ENCODE data around the gene FRMD1.

The FRMD1 gene

GRCh38 chr6:168039849-168040248, 39.2 kb downstream of the FRMD1 start:
- DNase-seq: no peak

DNA sequence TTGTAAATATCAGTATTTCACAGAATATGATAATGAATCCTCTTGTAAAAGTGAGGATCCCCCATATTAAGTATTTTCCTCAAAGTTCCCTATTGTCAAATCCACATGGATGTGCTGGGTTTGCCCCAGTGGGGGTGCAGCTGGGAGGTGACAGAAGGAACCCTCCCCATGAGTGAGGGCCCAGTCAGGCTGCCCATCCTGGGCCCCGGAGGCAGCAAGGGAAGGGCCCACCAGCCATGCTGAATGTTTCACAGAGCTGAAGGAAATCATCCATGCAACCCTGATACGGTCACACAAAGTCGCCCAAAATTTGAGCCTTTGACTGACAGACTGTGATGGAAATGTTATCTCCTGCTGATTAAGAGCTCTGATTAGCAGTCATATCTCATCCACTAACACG, 39.7 kb downstream of the FRMD1 start:
- no peak for DNase-seq

DNA sequence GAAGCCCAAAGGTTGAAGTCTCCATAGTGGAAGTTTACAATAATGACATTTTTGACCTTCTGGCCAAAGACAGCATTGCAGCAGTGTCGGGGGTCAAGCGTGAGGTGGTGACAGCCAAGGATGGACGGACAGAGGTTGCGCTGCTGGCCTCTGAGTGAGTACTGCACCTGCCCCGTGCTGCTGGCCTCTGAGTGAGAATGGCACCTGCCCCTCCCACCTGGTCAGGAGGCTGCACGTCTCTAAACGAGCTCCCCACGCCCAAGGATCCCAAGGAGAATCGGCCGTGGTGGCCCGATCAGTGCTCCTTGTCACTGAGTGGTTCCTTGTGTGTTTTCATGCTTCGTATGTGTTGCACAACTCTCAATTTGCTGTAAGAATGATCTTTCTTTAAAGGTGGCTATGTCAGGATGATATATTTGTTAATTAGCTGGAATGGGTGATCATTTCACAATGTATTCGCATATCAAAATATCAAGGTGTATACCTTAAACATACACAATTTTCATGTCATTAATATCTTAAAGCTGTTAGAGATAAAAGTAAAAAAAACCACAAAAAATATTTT, 40.4 kb downstream of the FRMD1 start:
- DNase-seq: no peak

- no peak for DNase-seq
These were observed 41.2 kb downstream of the FRMD1 start for GRCh38 chr6:168037856-168038255.

GRCh38 chr6:168037242-168037641, 41.8 kb downstream of the FRMD1 start:
- no peak for DNase-seq

DNA sequence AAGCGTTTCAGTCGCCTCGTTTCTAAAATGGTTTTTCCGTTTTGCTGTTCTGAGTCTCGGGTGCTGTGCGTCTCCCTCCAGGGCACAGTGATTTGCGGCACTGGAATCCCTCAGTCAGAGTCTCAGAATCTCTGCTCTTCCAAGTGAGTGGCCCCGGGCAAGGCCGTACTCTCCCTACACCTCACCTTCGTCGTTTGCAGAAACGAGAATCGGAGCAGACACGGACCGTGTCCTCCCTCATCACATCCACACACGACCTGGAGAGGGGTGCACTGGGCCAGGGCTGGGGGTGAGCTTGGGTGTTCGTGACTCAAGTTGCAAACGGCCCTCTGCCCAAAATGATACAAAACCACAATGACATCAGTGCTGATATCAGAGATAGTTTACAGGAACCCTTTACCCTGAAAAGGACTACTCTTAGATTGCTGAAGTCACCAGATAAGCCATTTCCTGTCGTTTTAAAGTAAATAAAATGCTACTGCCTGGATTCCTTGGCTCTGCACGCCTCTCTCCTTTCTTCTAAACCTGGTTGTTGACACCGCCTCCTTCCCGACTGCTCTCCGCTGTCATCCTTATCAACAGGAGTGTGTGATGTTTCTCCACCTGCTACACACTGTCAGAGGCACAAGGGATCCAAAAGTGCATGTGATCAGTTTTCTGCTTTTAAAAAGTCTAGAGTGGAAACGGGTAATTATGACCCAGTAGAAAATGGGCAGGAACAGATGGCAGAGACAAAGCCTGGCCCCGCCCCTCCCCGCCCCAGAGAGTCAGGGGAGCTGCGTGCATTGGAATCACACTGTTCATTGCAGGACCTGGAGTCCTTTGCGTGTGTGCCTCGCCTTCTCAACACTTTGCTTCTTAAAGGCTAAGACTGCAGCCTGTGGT, 43.1 kb downstream of the FRMD1 start:
- DNase-seq: peak; percentile 66

DNA sequence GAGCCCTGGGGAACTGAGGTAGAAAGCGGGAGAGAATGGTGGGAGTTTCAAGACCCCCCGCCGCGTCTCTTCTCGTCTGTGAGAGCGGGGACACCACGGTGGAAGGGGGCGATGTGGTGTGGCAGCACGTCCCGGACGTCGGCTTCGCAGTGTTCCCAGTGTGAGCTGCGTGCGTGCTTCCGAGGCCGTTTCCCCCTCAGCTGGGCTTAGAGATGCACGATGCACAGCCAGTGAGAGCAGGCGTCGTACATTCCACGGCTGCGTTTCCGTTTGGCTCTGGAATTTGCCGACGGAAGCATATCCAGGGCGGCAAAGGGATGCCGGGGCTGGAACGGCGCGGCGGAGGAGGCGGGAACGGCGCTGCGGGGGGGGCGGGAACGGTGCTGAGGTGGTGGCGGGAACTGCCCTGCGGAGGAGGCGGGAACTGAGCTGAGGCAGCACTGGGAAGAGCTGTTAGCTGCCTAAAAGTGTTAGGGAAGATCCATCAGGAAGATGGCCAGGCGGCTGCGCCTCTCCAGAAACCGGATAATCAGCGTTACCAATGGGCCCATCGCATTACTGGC, 43.8 kb downstream of the FRMD1 start:
- peak; percentile 58 for DNase-seq

GRCh38 chr6:168034537-168034936, 44.5 kb downstream of the FRMD1 start:
- DNase-seq: no peak

GRCh38 chr6:168033791-168034190, 45.2 kb downstream of the FRMD1 start:
- no peak for DNase-seq

DNA sequence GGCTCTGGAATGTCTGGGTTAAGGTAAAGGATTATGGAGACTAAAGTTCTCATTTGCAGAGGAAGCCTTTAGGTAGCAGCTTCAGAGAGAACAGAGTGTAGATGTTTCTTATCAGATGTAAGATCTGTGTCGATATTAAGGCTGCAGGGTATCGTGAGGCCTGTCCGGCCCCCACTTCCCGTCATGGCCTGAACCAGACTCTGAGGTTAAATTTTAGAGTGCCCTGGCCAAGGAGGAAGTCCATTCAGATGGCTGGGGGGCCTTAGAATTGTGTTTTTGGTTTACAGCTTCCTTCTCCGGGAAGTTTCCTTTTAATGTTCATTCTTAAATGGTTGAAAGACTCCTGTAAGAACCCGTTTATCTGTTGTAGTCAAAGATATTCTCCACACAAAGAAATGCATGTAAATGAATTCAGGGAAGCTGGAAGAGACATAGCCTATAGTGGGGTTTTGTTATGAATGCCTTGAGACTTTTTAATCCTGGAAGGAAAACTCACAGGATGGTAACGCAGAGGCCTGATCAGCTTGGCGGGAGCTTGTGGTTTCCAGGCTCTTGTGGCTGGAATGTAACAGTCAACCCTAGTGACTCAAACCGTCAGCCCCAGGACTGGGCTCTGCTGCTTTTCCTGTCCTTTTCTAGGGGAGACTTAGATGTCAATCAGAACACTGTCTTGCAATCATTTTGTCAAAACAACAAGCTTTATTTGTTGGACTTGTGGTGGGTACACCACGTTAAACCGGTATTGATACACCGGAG, 46.8 kb downstream of the FRMD1 start:
- DNase-seq: no peak

DNA sequence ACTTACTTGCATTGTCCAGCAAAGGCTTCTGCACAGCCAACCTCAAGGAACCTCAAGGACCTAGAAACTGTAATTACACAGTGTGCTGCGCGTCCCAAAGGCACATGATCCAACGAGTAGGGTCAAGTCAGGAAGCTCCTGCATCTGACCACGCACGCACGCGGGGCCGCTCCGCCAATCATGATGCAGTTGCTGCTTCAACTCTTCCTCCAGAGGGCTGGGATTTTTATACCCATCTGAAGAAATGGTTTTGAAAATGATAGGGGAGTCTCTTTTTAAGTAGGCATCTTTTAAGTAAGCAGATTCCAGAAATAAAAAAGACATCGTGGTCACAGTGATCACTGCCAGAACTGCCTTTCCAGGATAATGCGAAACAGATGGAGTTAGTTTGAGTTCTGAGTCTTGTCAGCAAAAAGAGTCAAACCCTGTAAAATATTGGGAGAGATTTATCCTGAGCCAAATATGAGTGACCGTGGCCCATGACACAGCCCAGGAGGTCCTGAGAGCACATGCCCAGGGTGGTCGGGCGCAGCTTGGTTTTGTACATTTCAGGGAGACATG, 47.5 kb downstream of the FRMD1 start:
- DNase-seq: no peak

- no peak for DNase-seq
These were observed 48.1 kb downstream of the FRMD1 start for GRCh38 chr6:168030908-168031307.

GRCh38 chr6:168030218-168030746, 48.7 kb downstream of the FRMD1 start:
- no peak for DNase-seq

- no peak for DNase-seq
These were observed 49.4 kb downstream of the FRMD1 start for GRCh38 chr6:168029459-168030217.

GRCh38 chr6:168028181-168028580, 50.8 kb downstream of the FRMD1 start:
- DNase-seq: no peak

- DNase-seq: no peak
These were observed 51.5 kb downstream of the FRMD1 start for GRCh38 chr6:168027521-168027920.

DNA sequence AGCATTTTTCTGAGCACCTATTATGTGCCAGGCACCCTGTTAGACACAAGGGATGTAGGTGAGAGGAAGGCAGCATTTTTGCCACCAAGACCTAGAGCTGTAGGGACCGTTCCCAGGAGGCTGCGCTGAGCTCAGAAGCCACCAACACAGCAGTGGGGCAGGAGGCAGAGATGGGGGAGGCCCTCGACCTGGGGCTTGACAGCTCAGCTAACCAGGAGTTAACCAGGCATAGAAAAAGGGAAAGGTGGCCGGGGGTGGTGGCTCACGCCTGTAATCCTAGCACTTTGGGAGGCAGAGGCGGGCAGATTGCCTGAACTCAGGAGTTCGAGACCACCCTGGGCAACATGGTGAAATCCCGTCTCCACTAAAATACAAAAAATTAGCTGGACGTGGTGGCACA, 52.1 kb downstream of the FRMD1 start:
- no peak for DNase-seq

DNA sequence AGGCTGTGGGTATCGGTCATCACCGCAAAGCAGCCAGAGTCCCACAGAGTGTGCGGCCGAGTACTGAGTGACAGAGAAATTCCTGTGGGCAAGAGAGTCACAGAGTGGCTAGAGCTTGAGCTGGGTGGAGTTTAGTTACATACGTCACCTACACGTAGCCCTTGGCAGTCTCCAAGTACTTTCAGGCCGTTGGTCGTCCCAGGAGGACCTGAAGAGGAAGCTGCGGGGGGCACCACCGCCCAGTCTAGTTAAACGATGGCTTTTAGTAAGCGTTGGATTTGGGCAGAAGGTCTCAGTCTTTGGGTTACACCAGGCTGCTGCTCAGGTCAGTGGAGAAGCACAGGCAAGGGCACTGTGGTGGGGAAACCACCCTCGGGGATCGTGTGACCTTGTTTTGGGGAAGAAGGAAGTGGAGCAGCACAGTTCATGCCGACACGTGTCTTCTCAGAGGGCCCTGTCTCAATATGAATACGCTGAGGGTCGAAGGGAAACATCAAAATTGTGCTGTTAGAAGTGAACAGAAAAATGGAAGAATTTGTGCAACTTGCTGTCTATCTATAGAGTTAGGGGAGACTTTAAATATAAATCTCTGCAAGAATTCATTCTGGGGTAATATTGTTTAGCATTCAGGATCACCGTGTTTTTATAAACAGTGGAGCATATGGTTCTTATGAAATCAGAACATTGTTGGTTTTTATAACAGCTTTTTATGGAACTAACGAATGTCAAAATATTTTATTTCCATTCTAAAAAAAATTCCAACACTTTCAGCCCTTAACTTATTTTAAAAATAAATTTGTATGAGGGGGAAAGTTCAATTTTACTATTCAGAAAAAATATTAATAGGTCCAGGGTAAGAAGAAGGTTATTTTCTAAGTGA, 52.9 kb downstream of the FRMD1 start:
- DNase-seq: no peak

DNA sequence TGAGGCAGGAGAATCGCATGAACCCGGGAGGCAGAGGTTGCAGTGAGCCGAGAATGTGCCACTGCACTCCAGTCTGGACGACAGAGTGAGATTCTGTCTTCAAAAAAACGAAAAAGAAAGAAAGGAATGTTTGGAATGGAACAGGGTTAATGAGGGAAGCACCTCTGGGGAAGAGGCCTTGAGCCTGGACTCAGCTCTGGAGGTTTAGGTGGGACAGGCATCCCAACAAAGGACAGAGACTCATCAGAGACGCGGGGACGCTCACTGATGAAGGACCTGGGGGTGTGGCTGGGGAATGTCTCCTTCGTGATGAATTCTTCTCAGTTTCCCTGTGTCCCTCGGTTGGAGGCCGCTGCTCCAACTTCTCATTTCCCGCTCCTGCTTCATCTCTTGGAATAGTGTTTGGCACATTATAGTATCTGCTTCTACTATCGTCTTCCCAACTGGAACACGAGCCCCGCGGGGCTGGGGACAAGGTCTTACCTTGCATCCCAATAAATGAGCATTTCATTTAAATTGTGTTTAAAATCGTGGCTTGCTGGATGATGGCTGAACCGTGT, 54.0 kb downstream of the FRMD1 start:
- DNase-seq: no peak

DNA sequence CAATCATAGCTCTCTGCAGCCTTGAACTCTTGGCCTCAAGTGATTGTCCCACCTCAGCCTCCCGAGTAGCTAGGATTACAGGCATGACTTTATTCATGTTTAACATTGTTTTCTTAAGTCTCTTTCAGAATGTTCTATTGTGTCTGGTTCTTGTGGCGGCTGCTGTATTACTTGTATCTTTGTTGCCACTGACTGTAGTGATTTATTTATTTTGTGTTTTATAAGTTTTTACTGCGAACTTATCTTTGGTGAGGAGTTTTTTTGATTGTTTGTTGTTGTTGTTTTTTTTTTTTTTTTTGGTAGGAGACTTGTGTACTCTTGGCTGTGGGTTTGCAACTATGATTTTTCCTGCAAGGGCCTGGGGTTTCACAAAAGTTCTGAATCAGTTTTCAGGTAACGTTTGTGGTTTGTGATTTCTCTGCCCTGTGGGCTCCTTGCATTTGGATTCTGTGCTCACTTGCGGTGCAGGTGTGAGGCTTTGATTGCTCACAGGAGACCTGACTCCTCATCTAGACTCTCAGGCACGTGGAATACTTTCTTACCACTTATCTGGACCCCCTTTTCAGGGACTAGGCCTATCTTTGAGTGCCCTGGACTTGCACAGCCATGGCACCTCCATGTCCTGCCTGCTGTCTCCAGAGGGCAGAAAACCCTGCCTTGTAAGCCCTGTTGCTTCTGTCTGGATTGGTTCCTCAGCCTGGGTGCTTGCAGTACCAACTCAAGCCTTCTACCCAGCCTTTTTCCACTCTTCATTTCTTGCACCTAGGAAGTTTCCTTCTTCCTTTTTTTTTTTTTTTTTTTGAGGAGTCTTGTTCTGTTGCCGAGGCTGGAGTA, 56.3 kb downstream of the FRMD1 start:
- no peak for DNase-seq
